ENCODE measurements around the gene RAD51D.
"Not testable (repeated sequence)": the region's sequence is repeated elsewhere in the genome, so short reads cannot be mapped to it uniquely, and the experiment has no call there.

Gene RAD51D

GRCh38 chr17:35064516-35065215 lies 55.0 kb downstream of the RAD51D start:
- DNase-seq = no peak

- DNase-seq = peak; percentile 27 to 57
Measured at GRCh38 chr17:35063514-35064223, 56.0 kb downstream of the RAD51D start, which contains the start of gene RFFL. RFFL (minus strand) TSS chr17:35063707; CDS start chr17:35026553, 37,154 bp downstream.

- no peak for DNase-seq
Measured at GRCh38 chr17:35062308-35062707, 57.4 kb downstream of the RAD51D start.

GRCh38 chr17:35057332-35057915 lies 62.2 kb downstream of the RAD51D start:
- no peak for DNase-seq

GRCh38 chr17:35056013-35056412 lies 63.6 kb downstream of the RAD51D start:
- DNase-seq = no peak

GRCh38 chr17:35053204-35053603 lies 66.5 kb downstream of the RAD51D start:
- DNase-seq = no peak

- no peak for DNase-seq
Measured at GRCh38 chr17:35052780-35053179, 66.9 kb downstream of the RAD51D start.

- no peak for DNase-seq
Measured at GRCh38 chr17:35052241-35052610, 67.4 kb downstream of the RAD51D start.

GRCh38 chr17:35051579-35052240 lies 68.0 kb downstream of the RAD51D start:
- no peak for DNase-seq

- no peak for DNase-seq
Measured at GRCh38 chr17:35051183-35051578, 68.5 kb downstream of the RAD51D start.

- no peak for DNase-seq
Measured at GRCh38 chr17:35050170-35050569, 69.5 kb downstream of the RAD51D start.

- DNase-seq = no peak
Measured at GRCh38 chr17:35048685-35049379, 70.8 kb downstream of the RAD51D start.

GRCh38 chr17:35046740-35047283 lies 72.8 kb downstream of the RAD51D start:
- DNase-seq = no peak

GRCh38 chr17:35046245-35046644 lies 73.4 kb downstream of the RAD51D start:
- no peak for DNase-seq

- not testable (repeated sequence) for DNase-seq
Measured at GRCh38 chr17:35045458-35045979, 74.1 kb downstream of the RAD51D start.

- no peak for DNase-seq
Measured at GRCh38 chr17:35044181-35044580, 75.5 kb downstream of the RAD51D start.

Data from NCI-H187 (cell line).